Measurements from ENCODE around the gene GOLGA1. TPM values are rescaled to one million over a fixed set of nuclear protein-coding genes. Genes with fewer than 3 reads are reported as not detected.

The GOLGA1 gene
- total and polyA plus RNA-seq, 3 donors from 2014 or later = 36.1 to 54.2 (median 36.7) TPM

DNA sequence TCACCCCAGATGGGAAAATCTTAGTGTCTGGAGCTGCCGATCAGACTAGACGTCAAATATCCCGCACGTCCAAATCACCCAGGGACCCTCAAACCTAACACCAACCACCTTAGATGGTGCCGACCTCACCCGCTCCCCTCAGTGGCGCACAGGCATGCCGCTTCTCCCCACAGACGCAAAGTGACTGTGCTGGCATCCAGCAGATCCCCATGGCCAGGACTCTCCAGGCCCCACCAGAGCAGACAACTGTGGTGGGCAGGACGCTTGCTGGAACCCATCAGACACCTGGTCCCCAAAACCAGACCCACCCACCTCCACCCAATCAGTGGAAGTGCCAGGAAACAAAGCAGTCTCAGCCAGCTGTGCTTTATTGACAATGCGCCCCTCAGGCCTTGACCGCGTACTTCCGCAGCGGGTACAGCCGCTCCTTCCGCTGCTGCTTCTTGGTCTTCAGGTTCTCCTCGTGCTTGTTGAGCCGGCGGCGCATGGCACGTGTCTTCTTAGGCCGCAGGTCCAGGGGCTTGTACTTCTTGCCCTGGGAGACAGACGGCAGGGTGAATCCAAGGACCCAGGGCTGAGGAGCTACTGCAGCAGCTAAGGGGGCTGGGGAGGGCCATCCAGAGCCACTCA is 83.2 kb downstream of the GOLGA1 start:
- TF ChIP-seq, protein P1, sequence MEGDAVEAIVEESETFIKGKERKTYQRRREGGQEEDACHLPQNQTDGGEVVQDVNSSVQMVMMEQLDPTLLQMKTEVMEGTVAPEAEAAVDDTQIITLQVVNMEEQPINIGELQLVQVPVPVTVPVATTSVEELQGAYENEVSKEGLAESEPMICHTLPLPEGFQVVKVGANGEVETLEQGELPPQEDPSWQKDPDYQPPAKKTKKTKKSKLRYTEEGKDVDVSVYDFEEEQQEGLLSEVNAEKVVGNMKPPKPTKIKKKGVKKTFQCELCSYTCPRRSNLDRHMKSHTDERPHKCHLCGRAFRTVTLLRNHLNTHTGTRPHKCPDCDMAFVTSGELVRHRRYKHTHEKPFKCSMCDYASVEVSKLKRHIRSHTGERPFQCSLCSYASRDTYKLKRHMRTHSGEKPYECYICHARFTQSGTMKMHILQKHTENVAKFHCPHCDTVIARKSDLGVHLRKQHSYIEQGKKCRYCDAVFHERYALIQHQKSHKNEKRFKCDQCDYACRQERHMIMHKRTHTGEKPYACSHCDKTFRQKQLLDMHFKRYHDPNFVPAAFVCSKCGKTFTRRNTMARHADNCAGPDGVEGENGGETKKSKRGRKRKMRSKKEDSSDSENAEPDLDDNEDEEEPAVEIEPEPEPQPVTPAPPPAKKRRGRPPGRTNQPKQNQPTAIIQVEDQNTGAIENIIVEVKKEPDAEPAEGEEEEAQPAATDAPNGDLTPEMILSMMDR (IDR thresholded peaks at IDR 0.05) = no peak
- no peak for TF ChIP-seq POLR2A (IDR thresholded peaks at IDR 0.05)
- Histone ChIP-seq H3K4me3 (no peak overlapping the region), H3K36me3 (ENCODE audit: low read depth, missing control alignments) (no peaks in the 10 kb centered on the region), H3K27ac (no peak overlapping the region), H3K9me3 (no peaks in the 10 kb centered on the region), H3K27me3 (no peaks in the 10 kb centered on the region), H3K4me1 (peaks cover 21% of the 10 kb centered on the region)
- intact Hi-C loops (cut with DNase I; ENCODE audit: low total_unique reads) = no loop called here
- DNase-seq = no peak
- WGBS, 2 donors = 87 to 90% methylated on average over 9 to 24 of the region's 24 CpGs

DNA sequence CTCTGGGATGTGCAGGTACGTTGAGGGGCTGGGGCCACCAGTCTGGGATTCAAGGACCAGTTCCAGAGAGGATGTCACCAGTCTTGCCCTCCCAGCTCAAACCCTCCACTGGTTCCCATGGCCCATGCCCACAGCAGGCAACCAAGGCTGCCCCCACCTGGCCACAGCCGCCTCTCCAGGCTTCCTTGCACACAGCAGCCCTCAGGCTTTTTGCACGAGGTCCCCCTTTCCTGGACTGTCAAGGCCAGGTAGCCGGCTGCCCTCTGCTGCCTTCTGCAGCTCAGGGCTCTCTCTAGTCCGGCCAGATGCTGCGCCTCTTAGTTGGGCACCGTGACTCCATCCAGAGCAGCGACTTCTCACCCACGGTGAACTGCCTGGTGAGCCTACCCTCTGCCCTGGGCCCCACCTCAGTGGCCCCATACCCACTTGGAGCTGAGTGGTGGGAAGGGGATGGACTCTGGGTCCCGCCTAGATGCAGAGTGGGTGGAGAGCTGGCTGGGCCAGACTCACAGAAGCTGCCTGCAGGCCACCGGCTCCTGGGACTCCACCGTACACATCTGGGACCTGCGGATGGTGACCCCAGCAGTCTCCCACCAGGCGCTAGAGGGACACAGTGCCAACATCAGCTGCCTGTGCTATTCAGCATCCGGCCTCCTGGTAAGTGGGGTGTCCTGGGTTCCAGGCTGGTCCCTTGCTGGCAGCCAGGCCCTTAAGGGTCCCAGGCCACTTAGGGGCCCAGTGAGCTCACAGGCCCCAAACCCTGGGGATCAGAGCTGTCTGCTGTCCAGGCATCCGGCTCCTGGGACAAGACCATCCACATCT is 84.7 kb downstream of the GOLGA1 start:
- peaks cover 25% of the 10 kb centered on the region for H3K4me1 ChIP-seq
- intact Hi-C loops (cut with DNase I; ENCODE audit: low total_unique reads) = no loop called here
- TF ChIP-seq, protein P1 (IDR thresholded peaks at IDR 0.05) = no peak
- no peak for TF ChIP-seq POLR2A (IDR thresholded peaks at IDR 0.05)

DNA sequence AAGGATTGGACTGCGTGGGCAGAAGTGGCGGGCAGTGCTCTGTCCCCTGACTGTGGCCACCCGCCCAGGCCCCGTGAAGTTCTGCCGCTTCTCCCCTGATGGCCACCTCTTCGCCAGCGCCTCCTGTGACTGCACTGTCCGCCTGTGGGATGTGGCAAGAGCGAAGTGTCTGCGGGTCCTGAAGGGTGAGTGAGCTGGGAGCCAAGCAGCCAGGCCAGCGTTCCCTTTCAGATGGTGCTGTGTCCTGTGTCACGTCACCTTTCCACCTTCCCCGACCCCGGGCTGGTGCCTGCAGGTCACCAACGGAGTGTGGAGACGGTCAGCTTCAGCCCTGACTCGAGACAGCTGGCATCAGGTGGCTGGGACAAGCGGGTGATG is 85.3 kb downstream of the GOLGA1 start:
- DNase-seq = no peak
- Histone ChIP-seq H3K36me3 (ENCODE audit: low read depth, missing control alignments) (no peaks in the 10 kb centered on the region), H3K4me1 (peaks cover 19% of the 10 kb centered on the region), H3K4me3 (no peak overlapping the region), H3K9me3 (no peaks in the 10 kb centered on the region), H3K27me3 (no peaks in the 10 kb centered on the region), H3K27ac (no peak overlapping the region)
- intact Hi-C loops (cut with DNase I; ENCODE audit: low total_unique reads) = no loop called here
- 82 to 87% methylated on average over 16 to 18 of the region's 18 CpGs for WGBS, 2 donors
- no peak for TF ChIP-seq POLR2A (IDR thresholded peaks at IDR 0.05)
- TF ChIP-seq, protein P1 (IDR thresholded peaks at IDR 0.05) = no peak

More for the DNA sequence above, 84.7 kb downstream of the GOLGA1 start:
- no peak for DNase-seq
- no peaks in the 10 kb centered on the region for H3K36me3 ChIP-seq (ENCODE audit: low read depth, missing control alignments)
- WGBS, 2 donors = 49 to 60% methylated on average over 8 to 16 of the region's 16 CpGs
- H3K27me3 ChIP-seq = no peaks in the 10 kb centered on the region
- H3K4me3 ChIP-seq = no peak overlapping the region
- H3K9me3 ChIP-seq = no peaks in the 10 kb centered on the region
- H3K27ac ChIP-seq = no peak overlapping the region

DNA sequence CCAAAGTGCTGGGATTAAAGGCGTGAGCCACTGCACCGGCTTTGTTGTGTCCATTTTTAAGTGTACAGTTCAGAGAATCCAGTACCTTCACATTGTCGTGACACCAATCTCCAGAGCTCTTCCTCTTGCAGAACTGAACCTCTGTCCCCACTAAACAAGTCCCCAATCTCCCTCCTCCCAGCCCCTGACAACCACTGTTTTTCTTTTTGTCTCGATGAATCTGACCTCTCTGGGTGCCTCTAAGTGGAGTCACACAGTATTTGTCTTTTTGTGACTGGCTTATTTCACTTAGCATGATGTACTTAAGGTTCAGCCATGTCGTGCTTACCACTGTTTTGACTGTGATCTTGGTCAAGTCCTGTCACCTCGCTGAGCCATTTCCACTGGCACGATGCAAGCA is 86.1 kb downstream of the GOLGA1 start:
- no peaks in the 10 kb centered on the region for H3K9me3 ChIP-seq
- intact Hi-C loops (cut with DNase I; ENCODE audit: low total_unique reads) = no loop called here
- no peak overlapping the region for H3K27ac ChIP-seq
- no peak for DNase-seq
- H3K27me3 ChIP-seq = no peaks in the 10 kb centered on the region
- peaks cover 12% of the 10 kb centered on the region for H3K4me1 ChIP-seq
- H3K4me3 ChIP-seq = no peak overlapping the region
- 74 to 75% methylated on average over 7 of the region's 7 CpGs for WGBS, 2 donors
- no peaks in the 10 kb centered on the region for H3K36me3 ChIP-seq (ENCODE audit: low read depth, missing control alignments)
- TF ChIP-seq, protein P1 (IDR thresholded peaks at IDR 0.05) = no peak
- TF ChIP-seq POLR2A (IDR thresholded peaks at IDR 0.05) = no peak
